BE2C (cell line): ENCODE data around the gene ADGRD1.
"Not testable (repeated sequence)": the region's sequence is repeated elsewhere in the genome, so short reads cannot be mapped to it uniquely, and the experiment has no call there.

Source experiments
- DNase-seq: peaks from one replicate; pipeline ENCODE4 v3.0.0-alpha.2; 2020
- H3K27me3 ChIP-seq: fragments of 250-450 bp; sonication (Bioruptor Pico); 2 replicates; pipeline ENCODE4 v1.5.1; 2020; ENCODE audit warnings: mild to moderate bottlenecking
- H3K36me3 ChIP-seq: fragments of 250-450 bp; sonication (Bioruptor Pico); 2 replicates; pipeline ENCODE4 v1.5.1; 2020; ENCODE audit warnings: mild to moderate bottlenecking
- H3K4me1 ChIP-seq: fragments of 250-450 bp; sonication (Bioruptor Pico); 2 replicates; pipeline ENCODE4 v1.5.1; 2020
- H3K4me3 ChIP-seq: 2 replicates; pipeline ENCODE4 v1.5.1; 2011; ENCODE audit warnings: low read depth, low read length
- H3K9me3 ChIP-seq: fragments of 250-450 bp; sonication (Bioruptor Pico); 2 replicates; pipeline ENCODE4 v1.5.1; 2020
- TF ChIP-seq, protein P1 (sequence below): IDR thresholded peaks from 2 replicates; pipeline ENCODE4 v1.5.1; 2012; ENCODE audit warnings: mild to moderate bottlenecking, low read depth, low read length

Gene ADGRD1

DNA sequence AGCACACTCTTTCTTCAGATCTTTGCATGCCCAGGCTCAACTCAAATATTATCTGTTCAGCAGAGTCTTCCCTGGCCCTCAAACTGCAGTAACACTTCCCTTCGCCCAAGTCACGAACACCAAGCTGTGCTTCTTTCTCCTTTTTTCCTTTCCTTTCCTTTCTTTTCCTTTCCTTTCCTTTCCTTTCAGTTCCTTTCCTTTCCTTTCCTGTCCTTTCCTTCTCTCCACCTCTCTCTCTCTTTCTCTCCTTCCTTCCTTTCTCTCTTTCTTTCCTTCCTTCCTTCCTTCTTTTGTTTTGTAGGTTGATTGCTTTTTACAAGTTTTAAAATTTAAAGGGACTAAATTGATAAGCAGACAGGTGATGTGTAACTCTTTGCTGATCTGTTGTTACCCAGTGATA is 19.0 kb upstream of the ADGRD1 start:
- no peaks in the 10 kb centered on the region; the same call in 1 of the 2 replicates for H3K9me3 ChIP-seq
- peaks cover 14% of the 10 kb centered on the region for H3K27me3 ChIP-seq
- H3K4me1 ChIP-seq = no peaks in the 10 kb centered on the region
- no peak for DNase-seq
- no peaks in the 10 kb centered on the region for H3K36me3 ChIP-seq
- TF ChIP-seq, protein P1, sequence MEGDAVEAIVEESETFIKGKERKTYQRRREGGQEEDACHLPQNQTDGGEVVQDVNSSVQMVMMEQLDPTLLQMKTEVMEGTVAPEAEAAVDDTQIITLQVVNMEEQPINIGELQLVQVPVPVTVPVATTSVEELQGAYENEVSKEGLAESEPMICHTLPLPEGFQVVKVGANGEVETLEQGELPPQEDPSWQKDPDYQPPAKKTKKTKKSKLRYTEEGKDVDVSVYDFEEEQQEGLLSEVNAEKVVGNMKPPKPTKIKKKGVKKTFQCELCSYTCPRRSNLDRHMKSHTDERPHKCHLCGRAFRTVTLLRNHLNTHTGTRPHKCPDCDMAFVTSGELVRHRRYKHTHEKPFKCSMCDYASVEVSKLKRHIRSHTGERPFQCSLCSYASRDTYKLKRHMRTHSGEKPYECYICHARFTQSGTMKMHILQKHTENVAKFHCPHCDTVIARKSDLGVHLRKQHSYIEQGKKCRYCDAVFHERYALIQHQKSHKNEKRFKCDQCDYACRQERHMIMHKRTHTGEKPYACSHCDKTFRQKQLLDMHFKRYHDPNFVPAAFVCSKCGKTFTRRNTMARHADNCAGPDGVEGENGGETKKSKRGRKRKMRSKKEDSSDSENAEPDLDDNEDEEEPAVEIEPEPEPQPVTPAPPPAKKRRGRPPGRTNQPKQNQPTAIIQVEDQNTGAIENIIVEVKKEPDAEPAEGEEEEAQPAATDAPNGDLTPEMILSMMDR = no peak
- H3K4me3 ChIP-seq = no peak overlapping the region

DNA sequence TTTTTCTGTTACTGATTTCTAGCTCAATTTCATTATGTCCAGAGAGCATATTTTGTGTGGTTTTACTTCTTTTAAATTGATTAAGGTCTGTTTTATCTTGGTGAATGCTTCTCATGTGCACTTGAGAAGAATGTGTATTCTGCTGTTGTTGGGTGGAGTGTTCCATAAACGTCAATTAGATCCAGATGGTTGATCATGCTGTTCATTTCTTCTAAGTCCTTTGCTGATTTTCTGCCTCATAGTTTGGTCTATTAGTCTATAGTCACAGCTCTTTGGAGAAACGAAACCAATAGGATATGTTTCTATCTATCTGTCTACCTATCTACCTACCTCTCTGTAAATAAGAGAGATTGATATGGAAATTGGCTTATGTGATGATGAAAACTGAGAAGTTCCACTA is 17.1 kb upstream of the ADGRD1 start:
- TF ChIP-seq, protein P1 = no peak
- Histone ChIP-seq H3K27me3 (peaks cover 2% of the 10 kb centered on the region), H3K4me3 (no peak overlapping the region), H3K9me3 (no peaks in the 10 kb centered on the region; the same call in 1 of the 2 replicates), H3K36me3 (no peaks in the 10 kb centered on the region), H3K4me1 (no peaks in the 10 kb centered on the region)
- no peak for DNase-seq

DNA sequence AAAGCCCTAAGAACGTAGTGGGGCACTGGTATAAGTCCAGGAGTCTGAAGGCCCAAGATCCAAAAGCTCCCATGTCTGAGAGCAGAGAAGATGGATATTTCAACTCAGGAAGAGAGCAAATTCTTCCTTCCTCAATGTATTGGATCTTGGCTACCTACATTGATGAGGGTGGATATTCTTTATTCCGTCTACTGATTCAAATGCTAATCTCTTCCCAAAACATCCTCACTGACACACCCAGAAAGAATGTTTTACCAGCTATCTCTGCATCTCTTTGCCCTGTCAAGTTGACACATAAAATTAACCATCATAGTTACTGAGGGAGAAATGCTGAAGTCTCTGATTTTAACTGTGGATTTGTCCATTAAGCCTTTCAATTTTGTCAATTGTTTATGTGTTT is 16.6 kb upstream of the ADGRD1 start:
- DNase-seq = no peak
- Histone ChIP-seq H3K4me3 (no peak overlapping the region), H3K4me1 (no peaks in the 10 kb centered on the region), H3K27me3 (no peaks in the 10 kb centered on the region), H3K36me3 (no peaks in the 10 kb centered on the region), H3K9me3 (no peaks in the 10 kb centered on the region; the same call in 1 of the 2 replicates)
- TF ChIP-seq, protein P1 = no peak

DNA sequence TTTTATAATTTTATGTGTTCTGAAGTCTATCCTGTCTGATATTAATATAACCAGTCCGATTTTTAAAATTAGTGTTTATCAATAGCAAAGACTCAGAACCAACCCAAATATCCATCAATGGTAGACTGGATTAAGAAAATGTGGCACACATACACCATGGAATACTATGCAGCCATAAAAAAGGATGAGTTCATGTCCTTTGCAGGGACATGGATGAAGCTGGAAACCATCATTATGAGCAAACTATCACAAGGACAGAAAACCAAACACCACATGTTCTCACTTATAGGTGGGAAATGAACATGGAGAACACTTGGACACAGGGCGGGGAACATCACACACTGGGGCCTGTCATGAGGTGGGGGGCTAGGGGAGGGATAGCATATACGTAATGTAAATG is 16.2 kb upstream of the ADGRD1 start:
- H3K27me3 ChIP-seq, H3K36me3 ChIP-seq, H3K9me3 ChIP-seq, H3K4me3 ChIP-seq, H3K4me1 ChIP-seq, DNase-seq: not testable (repeated sequence)

DNA sequence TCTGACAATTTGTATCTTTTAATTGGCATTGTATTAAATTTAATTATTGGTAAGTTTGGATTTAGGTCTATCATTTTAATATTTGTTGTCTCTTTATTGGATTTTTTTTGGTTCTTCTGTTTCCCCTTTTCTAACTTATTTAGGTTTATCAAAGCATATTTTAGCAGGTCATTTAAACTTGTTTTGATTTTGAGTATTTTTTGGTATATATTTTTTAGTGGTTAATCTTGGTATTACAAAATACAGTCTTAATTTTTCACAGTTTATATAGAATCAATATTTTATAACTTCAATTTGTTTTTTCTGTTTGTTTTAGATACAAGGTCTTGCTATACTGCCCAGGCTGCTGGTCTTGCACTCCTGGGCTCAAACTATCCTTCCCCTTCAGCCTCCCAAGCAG is 15.5 kb upstream of the ADGRD1 start:
- Histone ChIP-seq H3K4me3 (no peak overlapping the region), H3K9me3 (no peaks in the 10 kb centered on the region; the same call in 1 of the 2 replicates), H3K4me1 (no peaks in the 10 kb centered on the region), H3K36me3 (no peaks in the 10 kb centered on the region), H3K27me3 (no peaks in the 10 kb centered on the region)
- DNase-seq = no peak
- TF ChIP-seq, protein P1 = no peak

DNA sequence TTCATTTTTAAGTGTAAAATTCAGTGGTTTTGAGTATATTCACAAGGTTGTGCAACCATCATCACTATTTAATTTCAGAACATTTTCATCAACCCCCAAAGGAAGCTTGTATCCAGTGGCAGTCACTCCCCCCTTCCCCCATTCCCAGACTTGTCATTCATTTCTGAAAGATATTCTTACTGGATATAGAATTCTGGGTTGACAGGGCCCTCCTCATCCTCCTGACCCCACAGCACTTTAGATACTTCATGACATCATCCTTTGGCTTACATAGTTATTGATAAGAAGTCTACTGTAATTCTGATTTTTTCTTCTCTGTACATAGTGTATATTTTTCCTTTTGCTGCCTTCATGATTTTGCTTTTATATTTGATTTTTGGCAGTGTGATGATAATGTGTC is 8.8 kb upstream of the ADGRD1 start:
- TF ChIP-seq, protein P1 = no peak
- Histone ChIP-seq H3K36me3 (no peaks in the 10 kb centered on the region), H3K4me1 (no peaks in the 10 kb centered on the region), H3K4me3 (no peak overlapping the region), H3K9me3 (no peaks in the 10 kb centered on the region), H3K27me3 (no peaks in the 10 kb centered on the region)
- DNase-seq = no peak
